Measurements from ENCODE around the gene ITGA5. TPM values are rescaled to one million over a fixed set of nuclear protein-coding genes. Genes with fewer than 3 reads are reported as not detected.

The ITGA5 gene
- total RNA-seq, 1 donor from 2014 or later, result 100 TPM

DNA sequence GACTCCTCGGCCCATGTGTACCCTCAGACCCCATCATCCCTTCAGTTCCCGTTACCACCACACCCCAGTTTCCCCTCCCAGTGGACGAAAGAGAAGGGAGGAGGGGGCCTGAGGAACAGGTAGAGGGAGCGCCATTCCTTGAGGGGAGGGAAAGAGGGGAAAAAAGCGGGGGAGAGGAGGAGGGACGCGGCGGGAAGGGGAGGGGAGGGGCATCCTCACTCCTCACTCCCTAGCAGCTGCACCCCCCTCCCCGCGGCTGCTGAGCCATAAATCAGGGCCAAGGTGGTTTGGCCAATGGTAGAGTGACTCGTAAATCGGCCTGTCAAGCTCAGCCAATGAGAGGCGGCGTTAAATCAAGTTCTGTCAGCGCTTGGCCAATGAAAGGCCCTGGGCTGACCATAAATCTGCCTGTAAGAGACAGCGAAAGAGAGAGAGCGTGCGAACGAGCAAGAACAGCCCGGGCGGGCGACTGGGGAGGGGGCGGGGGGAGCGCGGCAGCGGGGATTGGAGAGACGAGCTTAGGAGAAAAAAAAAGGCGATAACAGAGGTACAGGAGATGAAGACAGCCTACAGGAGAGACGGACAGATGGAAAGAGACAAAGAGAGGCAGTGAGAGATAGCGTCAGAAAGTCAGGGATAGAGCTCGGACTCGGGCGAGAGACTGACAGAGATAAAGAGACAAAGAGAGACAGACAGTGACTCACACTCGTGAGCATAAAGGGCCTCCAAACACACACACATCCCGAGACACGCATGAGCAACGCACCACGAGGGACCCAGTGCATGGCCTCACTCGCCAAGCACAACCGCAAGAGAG is 59.9 kb downstream of the ITGA5 start:
- DNase-seq (ENCODE audit: extremely low spot score, unreplicated experiment), result peak; percentile 98
- no peak overlapping the region for H3K4me3 Mint-ChIP-seq (ENCODE audit: unreplicated experiment)
- no peaks in the 10 kb centered on the region for H3K27me3 Mint-ChIP-seq (ENCODE audit: unreplicated experiment)
- H3K27ac Mint-ChIP-seq (ENCODE audit: unreplicated experiment), result no peak overlapping the region
- TF ChIP-seq CTCF (IDR thresholded peaks at IDR 0.05), result no peak
- H3K36me3 Mint-ChIP-seq (ENCODE audit: unreplicated experiment), result no peaks in the 10 kb centered on the region
- no peaks in the 10 kb centered on the region for H3K9me3 Mint-ChIP-seq (ENCODE audit: unreplicated experiment)
- H3K4me1 Mint-ChIP-seq (ENCODE audit: unreplicated experiment), result peaks cover 20% of the 10 kb centered on the region

- no peaks in the 10 kb centered on the region for H3K27me3 Mint-ChIP-seq (ENCODE audit: unreplicated experiment)
- H3K36me3 Mint-ChIP-seq (ENCODE audit: unreplicated experiment), result no peaks in the 10 kb centered on the region
- H3K4me1 Mint-ChIP-seq (ENCODE audit: unreplicated experiment), result peaks cover 22% of the 10 kb centered on the region
- no peak overlapping the region for H3K4me3 Mint-ChIP-seq (ENCODE audit: unreplicated experiment)
- TF ChIP-seq CTCF (IDR thresholded peaks at IDR 0.05), result no peak
- no peak for DNase-seq (ENCODE audit: extremely low spot score, unreplicated experiment)
- H3K27ac Mint-ChIP-seq (ENCODE audit: unreplicated experiment), result no peak overlapping the region
- H3K9me3 Mint-ChIP-seq (ENCODE audit: unreplicated experiment), result no peaks in the 10 kb centered on the region
Observed at GRCh38 chr12:54358191-54358944, 60.7 kb downstream of the ITGA5 start.

DNA sequence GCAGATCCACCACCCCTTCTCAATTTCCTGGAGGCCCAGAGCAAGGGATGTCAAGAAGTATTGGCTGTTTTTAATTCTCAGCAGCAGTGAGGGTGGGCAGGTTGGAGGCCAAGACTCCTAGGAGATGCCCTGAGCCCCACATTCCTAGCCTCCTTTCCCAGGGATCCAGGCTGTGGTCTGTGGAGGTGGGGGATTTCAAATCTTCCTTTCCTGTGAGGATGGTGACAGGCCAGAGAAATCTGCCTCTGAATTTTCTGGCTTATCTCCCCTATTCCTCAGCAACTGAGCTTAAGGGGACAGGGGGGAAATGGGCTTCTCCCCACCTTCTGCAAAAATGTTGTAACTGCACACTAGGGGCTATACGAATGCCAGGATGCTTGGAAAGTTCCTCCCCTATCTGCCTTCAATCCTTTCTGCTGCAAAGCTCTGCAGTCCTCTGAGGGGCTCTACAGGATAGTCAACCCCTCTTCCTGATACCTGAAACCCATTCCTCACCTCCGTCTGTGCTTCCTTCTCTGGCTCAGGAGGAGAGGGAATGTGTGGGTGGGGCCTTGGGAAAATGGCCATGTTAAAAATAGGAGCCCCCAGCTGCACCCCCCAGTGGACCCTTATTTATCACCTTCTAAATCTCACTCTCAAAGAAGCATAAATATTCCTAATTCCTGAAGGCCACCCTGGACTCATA is 61.4 kb downstream of the ITGA5 start:
- DNase-seq (ENCODE audit: extremely low spot score, unreplicated experiment), result no peak
- Mint-ChIP-seq H3K4me3 (ENCODE audit: unreplicated experiment) (no peak overlapping the region), H3K36me3 (ENCODE audit: unreplicated experiment) (no peaks in the 10 kb centered on the region), H3K9me3 (ENCODE audit: unreplicated experiment) (no peaks in the 10 kb centered on the region), H3K4me1 (ENCODE audit: unreplicated experiment) (peaks cover 22% of the 10 kb centered on the region), H3K27ac (ENCODE audit: unreplicated experiment) (no peak overlapping the region), H3K27me3 (ENCODE audit: unreplicated experiment) (no peaks in the 10 kb centered on the region)
- no peak for TF ChIP-seq CTCF (IDR thresholded peaks at IDR 0.05)

DNA sequence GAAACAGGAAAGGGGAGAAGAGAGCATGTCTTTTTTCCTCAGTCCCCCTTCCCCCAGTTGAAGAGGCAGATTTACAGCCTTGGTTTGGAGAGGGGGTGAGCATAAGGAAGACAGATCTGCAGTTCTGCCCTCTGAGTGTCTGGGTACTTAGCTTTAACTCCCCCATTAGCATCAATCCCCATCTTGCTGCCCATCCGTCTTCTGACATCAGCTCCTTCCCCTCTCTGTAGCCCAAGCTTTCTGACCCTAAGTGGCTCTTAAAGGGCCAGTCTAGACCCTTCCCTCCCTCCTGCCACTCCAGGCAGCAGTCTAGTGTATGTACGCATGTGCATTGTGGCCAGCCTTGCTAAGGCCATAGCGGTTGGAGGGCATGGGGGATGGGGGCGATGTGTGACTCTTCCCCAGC is 62.1 kb downstream of the ITGA5 start:
- TF ChIP-seq CTCF (IDR thresholded peaks at IDR 0.05), result no peak
- no peak for DNase-seq (ENCODE audit: extremely low spot score, unreplicated experiment)
- no peak overlapping the region for H3K27ac Mint-ChIP-seq (ENCODE audit: unreplicated experiment)
- peaks cover 1% of the 10 kb centered on the region for H3K36me3 Mint-ChIP-seq (ENCODE audit: unreplicated experiment)
- no peaks in the 10 kb centered on the region for H3K27me3 Mint-ChIP-seq (ENCODE audit: unreplicated experiment)
- H3K9me3 Mint-ChIP-seq (ENCODE audit: unreplicated experiment), result no peaks in the 10 kb centered on the region
- H3K4me3 Mint-ChIP-seq (ENCODE audit: unreplicated experiment), result no peak overlapping the region
- peaks cover 27% of the 10 kb centered on the region for H3K4me1 Mint-ChIP-seq (ENCODE audit: unreplicated experiment)

DNA sequence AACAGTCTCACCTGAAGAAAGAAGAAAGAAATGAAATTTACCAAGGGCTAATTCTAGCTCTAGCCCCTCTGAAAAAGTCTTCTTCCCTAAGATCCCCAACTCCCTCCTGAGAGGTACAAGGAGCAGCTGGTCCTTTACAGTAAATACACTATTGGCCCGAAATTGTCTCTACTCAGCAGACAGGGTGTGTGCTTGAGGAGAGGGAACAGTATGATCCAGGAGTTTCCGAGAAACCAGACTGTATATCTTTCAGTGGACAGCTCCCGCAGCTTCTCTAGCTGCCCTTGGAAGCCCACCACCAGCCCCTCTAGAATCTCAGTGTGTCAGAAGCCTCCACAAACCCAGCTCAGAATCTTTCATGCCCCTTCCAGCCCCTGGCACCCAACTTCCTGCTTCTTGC is 62.8 kb downstream of the ITGA5 start:
- Mint-ChIP-seq H3K27me3 (ENCODE audit: unreplicated experiment) (no peaks in the 10 kb centered on the region), H3K27ac (ENCODE audit: unreplicated experiment) (no peak overlapping the region), H3K36me3 (ENCODE audit: unreplicated experiment) (peaks cover 8% of the 10 kb centered on the region), H3K4me1 (ENCODE audit: unreplicated experiment) (peaks cover 30% of the 10 kb centered on the region), H3K4me3 (ENCODE audit: unreplicated experiment) (no peak overlapping the region), H3K9me3 (ENCODE audit: unreplicated experiment) (no peaks in the 10 kb centered on the region)
- no peak for DNase-seq (ENCODE audit: extremely low spot score, unreplicated experiment)
- no peak for TF ChIP-seq CTCF (IDR thresholded peaks at IDR 0.05)

All from osteocyte (in vitro differentiated cells).